HCT116 (cell line): ENCODE measurements around the gene CNNM3.
A peak's percentile ranks its signal among the peaks of the same experiment; 100 is the strongest.

Experiments used
- CEBPB ChIP-seq: IDR thresholded peaks from 2 replicates; pipeline ENCODE4 v1.6.1; 2012; ENCODE audit warnings: low read depth
- EZH2 ChIP-seq: fragments of 200-600 bp; sonication (generic); IDR thresholded peaks from 2 replicates; pipeline ENCODE4 v1.6.1; 2017; ENCODE audit warnings: antibody characterized with exemption, mixed run types
- EZH2phosphoT487 ChIP-seq: fragments of 200-600 bp; IDR thresholded peaks from 2 replicates; pipeline ENCODE4 v1.6.1; 2018; ENCODE audit warnings: antibody characterized with exemption, borderline replicate concordance
- POLR2A ChIP-seq: IDR thresholded peaks from 2 replicates; pipeline ENCODE4 v1.7.0; 2011; ENCODE audit warnings: borderline replicate concordance; ENCODE audit not compliant: insufficient read depth, insufficient read length; ENCODE audit errors: extremely low read depth
- POLR2AphosphoS5 ChIP-seq: IDR thresholded peaks from 2 replicates; pipeline ENCODE4 v1.6.1; 2011; ENCODE audit warnings: mild to moderate bottlenecking, low read depth, low read length, moderate library complexity
- RAD21 ChIP-seq: IDR thresholded peaks from 2 replicates; pipeline ENCODE4 v1.6.1; 2012; ENCODE audit warnings: low read depth, mild to moderate bottlenecking
- SIN3A ChIP-seq: IDR thresholded peaks from 2 replicates; pipeline ENCODE4 v1.6.1; 2012; ENCODE audit warnings: low read depth
- TCF7L2 ChIP-seq: IDR thresholded peaks from 2 replicates; pipeline ENCODE4 v1.7.0; 2011; ENCODE audit warnings: borderline replicate concordance, inconsistent platforms; ENCODE audit not compliant: insufficient read depth, insufficient read length; ENCODE audit errors: extremely low read depth
- TF ChIP-seq, protein P1 (sequence below), 3 experiments: fragments of 200-600 bp in 1 of 3; sonication (generic) in 1 of 3; IDR thresholded peaks in 2 of 3; conservative IDR thresholded peaks in 1 of 3; 2 replicates each; pipeline ENCODE4 v1.5.1; 2012 to 2017; ENCODE audit warnings: low read depth in 2 of 3, low read length in 2 of 3, antibody characterized with exemption in 1 of 3, borderline replicate concordance in 1 of 3, control low read depth in 1 of 3, mild to moderate bottlenecking in 1 of 3, mixed read lengths in 1 of 3, mixed run types in 1 of 3, moderate library complexity in 1 of 3; ENCODE audit not compliant: insufficient read depth in 1 of 3

DNA sequence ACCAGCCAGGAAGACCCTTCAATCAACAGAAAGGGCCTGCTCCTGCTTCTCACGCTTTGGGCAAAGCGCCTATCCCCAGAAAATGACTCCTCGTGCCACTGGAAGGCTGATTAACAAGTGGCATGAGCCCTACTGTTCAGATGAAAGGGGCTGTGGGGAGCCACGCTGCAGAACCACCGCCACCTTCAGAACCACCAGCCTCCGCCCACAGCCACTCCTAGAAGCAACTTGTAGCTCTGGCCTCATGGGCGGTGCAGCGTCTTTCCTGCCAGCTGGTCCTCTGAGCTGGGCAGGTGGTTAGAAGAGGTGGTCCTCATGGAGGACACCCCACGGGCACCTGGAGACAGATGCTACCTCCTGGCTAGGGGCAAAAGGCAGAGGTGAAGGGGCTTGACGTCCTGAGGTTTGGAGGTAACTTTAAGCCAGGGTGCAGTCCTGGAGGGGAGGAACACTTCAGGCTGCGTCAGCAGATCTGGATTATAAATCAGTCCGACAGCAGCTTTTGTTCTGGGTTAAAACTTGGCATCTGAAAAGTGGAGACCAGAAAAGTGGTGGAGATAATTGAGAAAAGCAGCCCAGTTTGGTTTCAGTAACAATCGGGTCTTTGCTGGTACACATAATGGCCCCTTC is 54.7 kb downstream of the CNNM3 start:
- TF ChIP-seq, protein P1, sequence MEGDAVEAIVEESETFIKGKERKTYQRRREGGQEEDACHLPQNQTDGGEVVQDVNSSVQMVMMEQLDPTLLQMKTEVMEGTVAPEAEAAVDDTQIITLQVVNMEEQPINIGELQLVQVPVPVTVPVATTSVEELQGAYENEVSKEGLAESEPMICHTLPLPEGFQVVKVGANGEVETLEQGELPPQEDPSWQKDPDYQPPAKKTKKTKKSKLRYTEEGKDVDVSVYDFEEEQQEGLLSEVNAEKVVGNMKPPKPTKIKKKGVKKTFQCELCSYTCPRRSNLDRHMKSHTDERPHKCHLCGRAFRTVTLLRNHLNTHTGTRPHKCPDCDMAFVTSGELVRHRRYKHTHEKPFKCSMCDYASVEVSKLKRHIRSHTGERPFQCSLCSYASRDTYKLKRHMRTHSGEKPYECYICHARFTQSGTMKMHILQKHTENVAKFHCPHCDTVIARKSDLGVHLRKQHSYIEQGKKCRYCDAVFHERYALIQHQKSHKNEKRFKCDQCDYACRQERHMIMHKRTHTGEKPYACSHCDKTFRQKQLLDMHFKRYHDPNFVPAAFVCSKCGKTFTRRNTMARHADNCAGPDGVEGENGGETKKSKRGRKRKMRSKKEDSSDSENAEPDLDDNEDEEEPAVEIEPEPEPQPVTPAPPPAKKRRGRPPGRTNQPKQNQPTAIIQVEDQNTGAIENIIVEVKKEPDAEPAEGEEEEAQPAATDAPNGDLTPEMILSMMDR (IDR thresholded peaks at IDR 0.05 in 2 of 3, conservative IDR thresholded peaks at IDR 0.05 in 1 of 3; ENCODE audit: borderline replicate concordance in 1 of 3, insufficient read depth in 1 of 3, low read depth in 2 of 3, low read length in 2 of 3): no peak
- TF ChIP-seq POLR2A (no peak), TCF7L2 (peak; percentile 17), POLR2AphosphoS5 (0 out of 2 replicates have a peak, but pooled peaks have one; percentile 24), RAD21 (no peak), EZH2 (no peak), CEBPB (no peak), EZH2phosphoT487 (no peak), SIN3A (no peak)
